Stimulated activated naive CD8-positive, alpha-beta T cell treated with anti-CD3 and anti-CD28 coated beads, Interleukin-15, amount 100 ng/mL, for 72 hours (primary cell): ENCODE measurements around the gene STK36.

Experiments
- ATAC-seq: fragments of 150-1000 bp; cut with Tn5 transposase; 2 replicates; pipeline ENCODE4 v1.10.0; 2021; ENCODE audit warnings: mild to moderate bottlenecking, moderate library complexity
- DNase-seq, 2 donors: peaks; one replicate each; pipeline ENCODE4 v3.0.0; 2021 to 2022
- H3K27ac Mint-ChIP-seq, 2 donors: one replicate each; pipeline ENCODE4 v1.8.0; 2022; ENCODE audit warnings: mild to moderate bottlenecking in 2 of 2, mixed read lengths in 2 of 2, moderate library complexity in 2 of 2
- H3K27me3 Mint-ChIP-seq: one replicate; pipeline ENCODE4 v1.8.0; 2022; ENCODE audit warnings: mixed read lengths
- H3K4me1 Mint-ChIP-seq: one replicate; pipeline ENCODE4 v1.8.0; 2022; ENCODE audit warnings: mild to moderate bottlenecking, mixed read lengths
- H3K4me3 Mint-ChIP-seq, 2 donors: one replicate each; pipeline ENCODE4 v1.8.0; 2022; ENCODE audit warnings: mild to moderate bottlenecking in 2 of 2, mixed read lengths in 2 of 2, moderate library complexity in 1 of 2
- H3K9me3 Mint-ChIP-seq, 2 donors: one replicate each; pipeline ENCODE4 v1.8.0; 2022; ENCODE audit warnings: mixed read lengths in 2 of 2

STK36 gene

DNA sequence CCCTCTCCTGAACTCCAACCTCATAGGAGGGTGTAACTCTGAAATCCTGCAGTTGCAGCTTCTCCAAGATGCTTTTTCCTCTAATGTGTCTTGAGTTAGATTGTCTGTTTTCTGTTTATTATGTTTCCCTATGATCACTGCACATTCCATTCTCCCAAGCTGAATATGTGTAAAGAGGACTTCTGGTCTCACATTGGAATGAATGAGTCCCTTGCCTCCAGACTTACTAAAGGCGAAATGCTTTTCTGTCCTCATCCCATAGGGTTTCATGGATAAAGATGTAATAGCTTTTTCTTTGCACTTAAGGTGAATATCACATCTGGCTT lies 74.5 kb downstream of the STK36 start:
- Mint-ChIP-seq H3K4me1 (peaks cover 23% of the 10 kb centered on the region), H3K27ac (no peak overlapping the region), H3K9me3 (no peaks in the 10 kb centered on the region), H3K27me3 (no peaks in the 10 kb centered on the region), H3K4me3 (no peak overlapping the region)
- DNase-seq (no peak), ATAC-seq (no peak)

DNA sequence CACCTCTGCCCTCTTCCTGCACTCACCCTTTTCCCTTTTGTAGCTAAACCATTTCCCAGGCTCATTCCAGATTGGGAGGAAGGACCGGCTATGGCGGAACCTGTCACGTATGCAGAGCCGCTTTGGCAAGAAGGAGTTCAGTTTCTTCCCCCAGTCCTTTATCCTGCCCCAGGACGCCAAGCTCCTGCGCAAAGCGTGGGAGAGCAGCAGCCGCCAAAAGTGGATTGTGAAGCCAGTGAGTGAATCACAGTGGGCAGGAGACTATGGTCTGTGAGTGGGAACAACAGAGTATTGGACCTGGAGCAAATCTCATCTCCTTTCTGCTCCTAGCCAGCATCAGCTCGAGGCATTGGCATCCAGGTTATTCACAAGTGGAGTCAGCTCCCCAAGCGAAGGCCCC lies 75.1 kb downstream of the STK36 start:
- H3K9me3 Mint-ChIP-seq = no peaks in the 10 kb centered on the region
- no peak for DNase-seq
- H3K4me3 Mint-ChIP-seq = no peak overlapping the region
- H3K4me1 Mint-ChIP-seq = peaks cover 23% of the 10 kb centered on the region
- no peak overlapping the region for H3K27ac Mint-ChIP-seq
- ATAC-seq = no peak
- H3K27me3 Mint-ChIP-seq = no peaks in the 10 kb centered on the region

DNA sequence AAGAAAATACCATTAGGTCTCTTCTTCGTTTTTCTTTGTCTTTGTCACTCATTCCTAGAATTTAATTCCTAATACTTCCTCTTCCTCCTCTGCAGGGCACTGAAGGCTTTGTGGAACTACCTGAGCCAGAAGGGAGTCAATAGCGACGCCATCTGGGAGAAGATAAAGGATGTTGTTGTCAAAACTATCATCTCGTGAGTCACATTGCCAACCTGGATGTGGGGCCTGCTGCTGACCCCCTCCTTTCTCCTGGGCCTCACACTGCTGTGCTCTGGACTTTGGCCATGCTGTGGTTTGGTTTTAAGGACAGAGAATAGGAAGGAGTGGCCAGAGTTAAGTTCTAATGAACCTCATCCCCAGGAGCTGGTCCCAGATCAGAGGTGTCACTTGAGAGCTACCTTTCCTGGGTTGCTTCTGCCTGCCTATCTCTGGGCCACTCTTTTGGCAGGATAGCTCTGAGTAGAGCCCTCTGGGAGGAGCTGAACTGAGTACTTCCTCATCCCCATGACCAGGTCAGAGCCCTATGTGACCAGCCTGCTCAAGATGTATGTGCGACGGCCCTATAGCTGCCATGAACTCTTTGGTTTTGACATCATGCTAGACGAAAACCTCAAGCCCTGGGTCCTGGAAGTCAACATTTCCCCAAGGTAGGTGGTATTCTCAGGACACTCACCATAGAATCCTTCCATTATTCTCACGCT lies 77.0 kb downstream of the STK36 start:
- peak overlapping the region in 1 of 2 donors; percentile 22 for H3K27ac Mint-ChIP-seq
- no peaks in the 10 kb centered on the region for H3K27me3 Mint-ChIP-seq
- peaks cover 17% of the 10 kb centered on the region for H3K4me1 Mint-ChIP-seq
- H3K9me3 Mint-ChIP-seq = no peaks in the 10 kb centered on the region
- ATAC-seq = no peak
- DNase-seq = no peak
- H3K4me3 Mint-ChIP-seq = no peak overlapping the region
